GM23338 (cell line): ENCODE measurements around the gene HELQ. TPM values are rescaled to one million over a fixed set of nuclear protein-coding genes. Genes with fewer than 3 reads are reported as not detected.

Experiments used
- CREB1 ChIP-seq: fragments of 250-450 bp; sonication (Bioruptor Pico); IDR thresholded peaks from 2 replicates; pipeline ENCODE4 v1.5.0; 2020; ENCODE audit warnings: low read depth, mild to moderate bottlenecking, moderate library complexity
- EZH2 ChIP-seq: fragments of 200-600 bp; sonication (generic); IDR thresholded peaks from one replicate; pipeline ENCODE4 v1.8.0; 2017; ENCODE audit warnings: antibody characterized with exemption, mild to moderate bottlenecking, low read depth; ENCODE audit not compliant: unreplicated experiment
- EZH2phosphoT487 ChIP-seq: fragments of 200-600 bp; sonication (generic); IDR thresholded peaks from one replicate; pipeline ENCODE4 v1.8.1; 2018; ENCODE audit warnings: antibody characterized with exemption; ENCODE audit not compliant: unreplicated experiment
- REST ChIP-seq: IDR thresholded peaks from one replicate; pipeline ENCODE4 v1.6.1; 2018; ENCODE audit warnings: antibody characterized with exemption; ENCODE audit not compliant: unreplicated experiment
- STAT1 ChIP-seq: IDR thresholded peaks from one replicate; pipeline ENCODE4 v1.6.1; 2016; ENCODE audit warnings: antibody characterized with exemption; ENCODE audit not compliant: unreplicated experiment
- ZNF114 ChIP-seq: fragments of 250-450 bp; sonication (Bioruptor Pico); IDR thresholded peaks from 2 replicates; pipeline ENCODE4 v1.5.0; 2020; ENCODE audit warnings: mild to moderate bottlenecking, moderate library complexity
- ZNF331 ChIP-seq: fragments of 250-450 bp; sonication (Bioruptor Pico); IDR thresholded peaks from 2 replicates; pipeline ENCODE4 v1.5.0; 2020; ENCODE audit warnings: low read depth, mild to moderate bottlenecking, moderate library complexity
- polyA plus RNA-seq: library from polyadenylated mRNA; unstranded; fragments of >200 nt; fragmentation: Nextera tagmentation; extraction: Ambion mirVana; gene quantifications from 2 replicates; pipeline ENCODE4 v1.2.1, GENCODE V29; 2016
- total RNA-seq: library from RNA; depleted of rRNA; stranded (reverse); fragments of >200 nt; shearing (Covaris generic); gene quantifications from 2 replicates; pipeline ENCODE4 v1.2.3, GENCODE V29; 2014
- TF ChIP-seq, protein P1 (sequence below): fragments of 250-450 bp; sonication (Bioruptor Pico); IDR thresholded peaks from 2 replicates; pipeline ENCODE4 v1.5.0; 2020; ENCODE audit warnings: mild to moderate bottlenecking, moderate library complexity
- TF ChIP-seq, protein P2 (sequence below): IDR thresholded peaks from 2 replicates; pipeline ENCODE4 v1.6.1; 2016; ENCODE audit warnings: antibody characterized with exemption

HELQ gene
- total and polyA plus RNA-seq, 2 experiments from 2014 or later = 6.8 to 8.1 TPM

GRCh38 chr4:83393908-83394307 lies 61.7 kb downstream of the HELQ start (continued):
- TF ChIP-seq, protein P1, sequence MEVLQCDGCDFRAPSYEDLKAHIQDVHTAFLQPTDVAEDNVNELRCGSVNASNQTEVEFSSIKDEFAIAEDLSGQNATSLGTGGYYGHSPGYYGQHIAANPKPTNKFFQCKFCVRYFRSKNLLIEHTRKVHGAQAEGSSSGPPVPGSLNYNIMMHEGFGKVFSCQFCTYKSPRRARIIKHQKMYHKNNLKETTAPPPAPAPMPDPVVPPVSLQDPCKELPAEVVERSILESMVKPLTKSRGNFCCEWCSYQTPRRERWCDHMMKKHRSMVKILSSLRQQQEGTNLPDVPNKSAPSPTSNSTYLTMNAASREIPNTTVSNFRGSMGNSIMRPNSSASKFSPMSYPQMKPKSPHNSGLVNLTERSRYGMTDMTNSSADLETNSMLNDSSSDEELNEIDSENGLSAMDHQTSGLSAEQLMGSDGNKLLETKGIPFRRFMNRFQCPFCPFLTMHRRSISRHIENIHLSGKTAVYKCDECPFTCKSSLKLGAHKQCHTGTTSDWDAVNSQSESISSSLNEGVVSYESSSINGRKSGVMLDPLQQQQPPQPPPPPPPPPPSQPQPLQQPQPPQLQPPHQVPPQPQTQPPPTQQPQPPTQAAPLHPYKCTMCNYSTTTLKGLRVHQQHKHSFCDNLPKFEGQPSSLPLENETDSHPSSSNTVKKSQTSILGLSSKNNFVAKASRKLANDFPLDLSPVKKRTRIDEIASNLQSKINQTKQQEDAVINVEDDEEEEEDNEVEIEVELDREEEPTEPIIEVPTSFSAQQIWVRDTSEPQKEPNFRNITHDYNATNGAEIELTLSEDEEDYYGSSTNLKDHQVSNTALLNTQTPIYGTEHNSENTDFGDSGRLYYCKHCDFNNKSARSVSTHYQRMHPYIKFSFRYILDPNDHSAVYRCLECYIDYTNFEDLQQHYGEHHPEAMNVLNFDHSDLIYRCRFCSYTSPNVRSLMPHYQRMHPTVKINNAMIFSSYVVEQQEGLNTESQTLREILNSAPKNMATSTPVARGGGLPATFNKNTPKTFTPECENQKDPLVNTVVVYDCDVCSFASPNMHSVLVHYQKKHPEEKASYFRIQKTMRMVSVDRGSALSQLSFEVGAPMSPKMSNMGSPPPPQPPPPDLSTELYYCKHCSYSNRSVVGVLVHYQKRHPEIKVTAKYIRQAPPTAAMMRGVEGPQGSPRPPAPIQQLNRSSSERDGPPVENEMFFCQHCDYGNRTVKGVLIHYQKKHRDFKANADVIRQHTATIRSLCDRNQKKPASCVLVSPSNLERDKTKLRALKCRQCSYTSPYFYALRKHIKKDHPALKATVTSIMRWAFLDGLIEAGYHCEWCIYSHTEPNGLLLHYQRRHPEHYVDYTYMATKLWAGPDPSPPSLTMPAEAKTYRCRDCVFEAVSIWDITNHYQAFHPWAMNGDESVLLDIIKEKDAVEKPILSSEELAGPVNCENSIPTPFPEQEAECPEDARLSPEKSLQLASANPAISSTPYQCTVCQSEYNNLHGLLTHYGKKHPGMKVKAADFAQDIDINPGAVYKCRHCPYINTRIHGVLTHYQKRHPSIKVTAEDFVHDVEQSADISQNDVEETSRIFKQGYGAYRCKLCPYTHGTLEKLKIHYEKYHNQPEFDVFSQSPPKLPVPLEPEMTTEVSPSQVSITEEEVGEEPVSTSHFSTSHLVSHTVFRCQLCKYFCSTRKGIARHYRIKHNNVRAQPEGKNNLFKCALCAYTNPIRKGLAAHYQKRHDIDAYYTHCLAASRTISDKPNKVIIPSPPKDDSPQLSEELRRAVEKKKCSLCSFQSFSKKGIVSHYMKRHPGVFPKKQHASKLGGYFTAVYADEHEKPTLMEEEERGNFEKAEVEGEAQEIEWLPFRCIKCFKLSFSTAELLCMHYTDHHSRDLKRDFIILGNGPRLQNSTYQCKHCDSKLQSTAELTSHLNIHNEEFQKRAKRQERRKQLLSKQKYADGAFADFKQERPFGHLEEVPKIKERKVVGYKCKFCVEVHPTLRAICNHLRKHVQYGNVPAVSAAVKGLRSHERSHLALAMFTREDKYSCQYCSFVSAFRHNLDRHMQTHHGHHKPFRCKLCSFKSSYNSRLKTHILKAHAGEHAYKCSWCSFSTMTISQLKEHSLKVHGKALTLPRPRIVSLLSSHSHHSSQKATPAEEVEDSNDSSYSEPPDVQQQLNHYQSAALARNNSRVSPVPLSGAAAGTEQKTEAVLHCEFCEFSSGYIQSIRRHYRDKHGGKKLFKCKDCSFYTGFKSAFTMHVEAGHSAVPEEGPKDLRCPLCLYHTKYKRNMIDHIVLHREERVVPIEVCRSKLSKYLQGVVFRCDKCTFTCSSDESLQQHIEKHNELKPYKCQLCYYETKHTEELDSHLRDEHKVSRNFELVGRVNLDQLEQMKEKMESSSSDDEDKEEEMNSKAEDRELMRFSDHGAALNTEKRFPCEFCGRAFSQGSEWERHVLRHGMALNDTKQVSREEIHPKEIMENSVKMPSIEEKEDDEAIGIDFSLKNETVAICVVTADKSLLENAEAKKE (CRISPR knock-in tag) = no peak
- TF ChIP-seq EZH2phosphoT487 = no peak
- no peak for TF ChIP-seq EZH2
- TF ChIP-seq STAT1 = no peak
- TF ChIP-seq ZNF114 (CRISPR knock-in tag) = no peak
- TF ChIP-seq ZNF331 (CRISPR knock-in tag) = no peak
- TF ChIP-seq CREB1 (CRISPR knock-in tag) = no peak
- TF ChIP-seq REST = no peak
- TF ChIP-seq, protein P2, sequence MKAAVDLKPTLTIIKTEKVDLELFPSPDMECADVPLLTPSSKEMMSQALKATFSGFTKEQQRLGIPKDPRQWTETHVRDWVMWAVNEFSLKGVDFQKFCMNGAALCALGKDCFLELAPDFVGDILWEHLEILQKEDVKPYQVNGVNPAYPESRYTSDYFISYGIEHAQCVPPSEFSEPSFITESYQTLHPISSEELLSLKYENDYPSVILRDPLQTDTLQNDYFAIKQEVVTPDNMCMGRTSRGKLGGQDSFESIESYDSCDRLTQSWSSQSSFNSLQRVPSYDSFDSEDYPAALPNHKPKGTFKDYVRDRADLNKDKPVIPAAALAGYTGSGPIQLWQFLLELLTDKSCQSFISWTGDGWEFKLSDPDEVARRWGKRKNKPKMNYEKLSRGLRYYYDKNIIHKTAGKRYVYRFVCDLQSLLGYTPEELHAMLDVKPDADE = no peak
